ENCODE results near the gene RREB1.

GRCh38 chr6:7202950-7203349, 95.2 kb downstream of the RREB1 start:
- TF ChIP-seq CTCF (IDR thresholded peaks at IDR 0.05; ENCODE audit: insufficient read depth, low read length, poor library complexity, severe bottlenecking), result no peak
- TF ChIP-seq EZH2phosphoT487 (conservative IDR thresholded peaks at IDR 0.05; ENCODE audit: low read length), result no peak
